DMS114 treated with DMSO at 0.1 percent for 48 hours (cell line): Measurements from ENCODE around the gene CD180.

Experiments
- DNase-seq: peaks from one replicate; lab custom pipeline; 2025; ENCODE audit not compliant: unreplicated experiment; lab: John Stamatoyannopoulos, UW

The CD180 gene

DNA sequence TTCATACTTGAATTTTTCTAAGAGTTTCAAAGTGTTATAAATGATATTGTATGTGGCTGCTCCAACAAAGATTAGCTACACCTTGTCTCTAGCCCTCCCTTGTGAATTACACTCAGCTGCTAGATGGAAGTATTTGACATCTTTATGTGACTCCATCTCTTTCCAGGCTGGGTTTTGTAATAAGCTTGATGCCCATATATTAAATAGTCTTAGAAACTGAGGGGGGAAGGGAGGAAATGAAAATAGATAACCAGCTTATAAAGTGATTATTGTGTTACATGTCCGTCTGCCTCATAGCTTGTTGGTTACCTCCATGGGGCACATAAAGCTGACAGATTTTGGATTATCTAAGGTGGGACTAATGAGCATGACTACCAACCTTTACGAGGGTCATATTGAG lies 63.4 kb downstream of the CD180 start:
- no peak for DNase-seq

DNA sequence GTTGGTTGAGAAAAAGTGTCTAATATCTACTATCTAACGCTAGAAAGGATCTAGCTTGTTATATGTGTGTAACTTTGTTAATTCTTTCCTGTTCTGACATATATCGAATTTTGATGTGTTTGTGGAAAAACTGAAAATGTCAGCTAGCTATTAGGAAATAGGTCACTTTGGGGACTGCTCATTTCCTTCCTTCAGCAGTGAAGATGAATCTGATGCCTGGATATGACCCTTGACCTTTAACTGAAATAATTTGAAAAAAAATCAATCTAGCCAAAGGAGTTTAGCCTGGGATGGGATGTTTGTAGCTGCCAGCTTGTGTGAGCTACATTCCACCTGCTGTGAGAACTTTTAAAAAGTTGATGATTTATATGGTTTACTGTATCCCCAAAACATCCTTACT lies 66.8 kb downstream of the CD180 start:
- no peak for DNase-seq
